HepG2 (cell line): ENCODE data around the gene TRIM7. TPM values are rescaled to one million over a fixed set of nuclear protein-coding genes. Genes with fewer than 3 reads are reported as not detected.

Source experiments
- ARHGAP35 ChIP-seq: sonication (generic); formaldehyde crosslinking; IDR thresholded peaks from 2 replicates; pipeline ENCODE4 v1.9.0; 2022; ENCODE audit warnings: mild to moderate bottlenecking, inconsistent platforms, moderate library complexity, missing genetic modification reagents, borderline replicate concordance
- CCDC6 ChIP-seq: sonication (generic); formaldehyde crosslinking; IDR thresholded peaks from 2 replicates; pipeline ENCODE4 v1.8.1; 2022; ENCODE audit warnings: mild to moderate bottlenecking, missing genetic modification reagents, moderate library complexity
- FOXK1 ChIP-seq: sonication (generic); formaldehyde crosslinking; IDR thresholded peaks from 2 replicates; pipeline ENCODE4 v1.4.0; 2020; ENCODE audit warnings: low read depth, missing genetic modification reagents, borderline replicate concordance
- FOXM1 ChIP-seq: sonication (generic); formaldehyde crosslinking; IDR thresholded peaks from 2 replicates; pipeline ENCODE4 v1.5.0; 2020; ENCODE audit warnings: missing genetic modification reagents
- FOXO1 ChIP-seq: sonication (generic); formaldehyde crosslinking; IDR thresholded peaks from 2 replicates; pipeline ENCODE4 v1.4.0; 2020; ENCODE audit warnings: missing genetic modification reagents
- GABPA ChIP-seq, 2 experiments: IDR thresholded peaks; 2 replicates each; pipeline ENCODE4 v1.6.1; 2011 to 2016; ENCODE audit warnings: low read depth in 2 of 2, low read length in 1 of 2, missing biosample characterization in 1 of 2, missing genetic modification characterization in 1 of 2
- GRHL1 ChIP-seq: sonication (generic); formaldehyde crosslinking; conservative IDR thresholded peaks from 2 replicates; pipeline ENCODE4 v1.8.0; 2022; ENCODE audit warnings: missing genetic modification reagents
- JUNB ChIP-seq: sonication (generic); formaldehyde crosslinking; IDR thresholded peaks from 2 replicates; pipeline ENCODE4 v1.8.0; 2022; ENCODE audit warnings: missing genetic modification reagents, mild to moderate bottlenecking, borderline replicate concordance
- KDM4B ChIP-seq: sonication (generic); formaldehyde crosslinking; IDR thresholded peaks from 2 replicates; pipeline ENCODE4 v1.4.0; 2020; ENCODE audit warnings: missing genetic modification reagents
- KLF13 ChIP-seq: sonication (generic); formaldehyde crosslinking; IDR thresholded peaks from 2 replicates; pipeline ENCODE4 v1.4.0; 2020; ENCODE audit warnings: mild to moderate bottlenecking, missing genetic modification reagents
- KLF15 ChIP-seq: sonication (generic); formaldehyde crosslinking; IDR thresholded peaks from 2 replicates; pipeline ENCODE4 v1.8.1; 2023; ENCODE audit warnings: borderline replicate concordance, mild to moderate bottlenecking, inconsistent platforms, missing genetic modification reagents, mixed read lengths
- MAFG ChIP-seq: sonication (generic); formaldehyde crosslinking; IDR thresholded peaks from 2 replicates; pipeline ENCODE4 v1.5.1; 2020; ENCODE audit warnings: mild to moderate bottlenecking, missing genetic modification reagents
- MAFK ChIP-seq, 2 experiments: IDR thresholded peaks in 1 of 2; conservative IDR thresholded peaks in 1 of 2; 2 replicates each; pipeline ENCODE4 v1.6.1; 2011; ENCODE audit warnings: improper control_type of control experiment in 2 of 2, low read length in 2 of 2
- MXD3 ChIP-seq: IDR thresholded peaks from 2 replicates; pipeline ENCODE4 v1.6.1; 2016; ENCODE audit warnings: mild to moderate bottlenecking, missing biosample characterization, missing genetic modification reagents
- PRDM4 ChIP-seq: sonication (generic); formaldehyde crosslinking; IDR thresholded peaks from 2 replicates; pipeline ENCODE4 v1.9.0; 2021; ENCODE audit warnings: missing genetic modification reagents, borderline replicate concordance
- RCOR2 ChIP-seq: IDR thresholded peaks from 2 replicates; pipeline ENCODE4 v1.6.1; 2016; ENCODE audit warnings: missing biosample characterization, missing genetic modification reagents
- RFXANK ChIP-seq: IDR thresholded peaks from 2 replicates; pipeline ENCODE4 v1.6.1; 2016
- RNF219 ChIP-seq: sonication (generic); formaldehyde crosslinking; IDR thresholded peaks from 2 replicates; pipeline ENCODE4 v1.5.0; 2020; ENCODE audit warnings: mild to moderate bottlenecking, missing genetic modification reagents
- SIN3B ChIP-seq: fragments of 150-350 bp; IDR thresholded peaks from 2 replicates; pipeline ENCODE4 v1.6.1; 2014; ENCODE audit warnings: low read length
- ZBTB1 ChIP-seq: sonication (generic); formaldehyde crosslinking; IDR thresholded peaks from 2 replicates; pipeline ENCODE4 v1.4.0; 2020; ENCODE audit warnings: missing genetic modification reagents, borderline replicate concordance
- ZFP1 ChIP-seq: IDR thresholded peaks from 2 replicates; pipeline ENCODE4 v1.6.1; 2016
- ZNF274 ChIP-seq: sonication (generic); formaldehyde crosslinking; IDR thresholded peaks from 2 replicates; pipeline ENCODE4 v1.5.1; 2020; ENCODE audit warnings: mild to moderate bottlenecking, missing genetic modification reagents
- ZNF747 ChIP-seq: sonication (generic); formaldehyde crosslinking; IDR thresholded peaks from 2 replicates; pipeline ENCODE4 v1.8.1; 2023; ENCODE audit warnings: missing genetic modification reagents, mild to moderate bottlenecking, borderline replicate concordance
- ZSCAN21 ChIP-seq: sonication (generic); formaldehyde crosslinking; IDR thresholded peaks from 2 replicates; pipeline ENCODE4 v1.8.0; 2022; ENCODE audit warnings: mild to moderate bottlenecking, missing genetic modification reagents, moderate library complexity, borderline replicate concordance
- polyA plus RNA-seq, 8 experiments: library from polyadenylated mRNA; depleted of rRNA in 3 of 8; stranded (reverse) in 7 of 8; unstranded in 1 of 8; fragments of >200 nt; fragmentation: Illumina TruSeq in 4 of 8; extraction: Trizol in 4 of 8; gene quantifications; 2 replicates each; pipeline versions ENCODE4 v1.2.1 to v1.2.3, GENCODE V29; 2011 to 2016; ENCODE audit warnings: low read depth in 4 of 8, missing spikeins in 1 of 8, mixed read lengths in 1 of 8; ENCODE audit not compliant: insufficient read depth in 1 of 8
- total RNA-seq, 5 experiments: library from RNA; depleted of rRNA; stranded (reverse); fragments of >200 nt; fragmentation: Illumina TruSeq; extraction: Trizol; gene quantifications; 2 replicates each; pipeline ENCODE4 v1.2.3, GENCODE V29; 2016; ENCODE audit warnings: low read depth in 1 of 5

Gene TRIM7
- total and polyA plus RNA-seq, 2 of the 13 experiments (the other 11 are each of a cell fraction or from before 2014, with no cell fraction given) = 0.13 TPM; not detected in 1

GRCh38 chr5:181246276-181247049, 41.5 kb upstream of the TRIM7 start (continued):
- TF ChIP-seq GRHL1 = no peak
- no peak for TF ChIP-seq ZNF274 (CRISPR knock-in tag)
- no peak for TF ChIP-seq ZSCAN21 (CRISPR knock-in tag)
- TF ChIP-seq RNF219 (CRISPR knock-in tag) = no peak
- TF ChIP-seq PRDM4 = no peak
- TF ChIP-seq FOXO1 (CRISPR knock-in tag) = no peak
- no peak for TF ChIP-seq JUNB (CRISPR knock-in tag)
- TF ChIP-seq ZFP1 = no peak
- no peak for TF ChIP-seq SIN3B
- TF ChIP-seq KDM4B (CRISPR knock-in tag) = no peak
- no peak for TF ChIP-seq MAFG (CRISPR knock-in tag)
- TF ChIP-seq ARHGAP35 (CRISPR knock-in tag) = 0 out of 2 replicates have a peak, but pooled peaks have one; percentile 4
- TF ChIP-seq RCOR2 (CRISPR knock-in tag) = no peak
- no peak for TF ChIP-seq ZBTB1
- 0 out of 2 replicates have a peak, but pooled peaks have one; percentile 21 for TF ChIP-seq KLF13
- TF ChIP-seq MAFK (conservative IDR thresholded peaks at IDR 0.05 in 1 of 2, IDR thresholded peaks at IDR 0.05 in 1 of 2; ENCODE audit: low read length in 2 of 2) = no peak
- no peak for TF ChIP-seq FOXM1 (CRISPR knock-in tag)
- no peak for TF ChIP-seq CCDC6 (CRISPR knock-in tag)
- TF ChIP-seq FOXK1 = no peak
- TF ChIP-seq KLF15 (CRISPR knock-in tag) = no peak; the same call in 1 of the 2 replicates
- no peak for TF ChIP-seq RFXANK (CRISPR knock-in tag)
- peak; percentile 74; the same call in 1 of the 2 replicates for TF ChIP-seq MXD3 (CRISPR knock-in tag)
- no peak for TF ChIP-seq ZNF747 (CRISPR knock-in tag)
- TF ChIP-seq GABPA (IDR thresholded peaks at IDR 0.05; ENCODE audit: low read depth, low read length) = peak; percentile 75
- TF ChIP-seq GABPA (CRISPR knock-in tag; IDR thresholded peaks at IDR 0.05; ENCODE audit: low read depth) = peak; percentile 89
